Aortic smooth muscle cell (primary cell): ENCODE results near the gene SLC6A7. TPM values are rescaled to one million over a fixed set of nuclear protein-coding genes. Genes with fewer than 3 reads are reported as not detected.

Experiments used
- total RNA-seq: library from RNA; depleted of rRNA; stranded (reverse); fragments of >200 nt; gene quantifications from 2 replicates; pipeline ENCODE4 v1.2.3, GENCODE V29; 2014

Gene SLC6A7
- 0.06 TPM in 1 of 2 replicates, not detected in the other for total RNA-seq

DNA sequence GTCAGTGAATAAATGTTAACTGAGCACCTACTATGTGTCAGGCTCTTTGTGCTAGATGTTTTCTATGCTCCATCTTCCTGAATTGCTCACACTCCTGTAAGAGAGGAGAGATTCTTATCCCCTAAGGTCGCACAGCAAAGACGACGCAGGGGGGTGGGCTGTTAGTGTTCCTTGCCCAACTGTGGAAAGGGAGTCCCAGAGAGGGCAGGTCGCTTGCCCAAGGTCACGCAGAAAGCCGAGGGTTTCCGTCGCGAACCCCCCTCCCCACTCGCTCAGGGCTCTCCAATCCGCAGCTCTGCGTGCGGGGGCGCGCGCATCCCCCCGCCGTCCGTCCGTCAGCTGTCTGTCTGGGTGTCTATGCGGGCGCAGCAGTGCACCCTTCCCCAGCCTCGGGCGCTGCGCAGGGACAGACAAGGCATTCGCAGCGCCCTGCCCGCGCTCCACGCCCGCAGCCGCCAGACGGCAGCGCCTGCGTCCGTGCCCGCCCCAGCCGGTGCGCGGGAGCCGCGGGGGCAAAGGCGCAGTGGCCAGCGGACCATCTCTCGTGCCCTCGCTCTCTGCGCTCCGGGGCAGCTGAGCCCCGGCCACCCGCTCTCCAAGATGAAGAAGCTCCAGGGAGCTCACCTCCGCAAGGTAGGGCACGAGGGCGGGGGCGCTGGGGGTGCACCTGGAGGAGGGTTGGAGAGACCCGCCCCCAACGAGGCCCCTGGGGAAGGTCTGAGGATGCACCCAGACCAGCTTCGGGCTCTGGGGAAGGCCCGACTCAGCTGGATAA lies at the start of gene SLC6A7:
Gene SLC6A7, plus strand, starts transcription at position 335 of the 775 bp plus-strand sequence. Its CDS starts 266 bp downstream, at position 601.

DNA sequence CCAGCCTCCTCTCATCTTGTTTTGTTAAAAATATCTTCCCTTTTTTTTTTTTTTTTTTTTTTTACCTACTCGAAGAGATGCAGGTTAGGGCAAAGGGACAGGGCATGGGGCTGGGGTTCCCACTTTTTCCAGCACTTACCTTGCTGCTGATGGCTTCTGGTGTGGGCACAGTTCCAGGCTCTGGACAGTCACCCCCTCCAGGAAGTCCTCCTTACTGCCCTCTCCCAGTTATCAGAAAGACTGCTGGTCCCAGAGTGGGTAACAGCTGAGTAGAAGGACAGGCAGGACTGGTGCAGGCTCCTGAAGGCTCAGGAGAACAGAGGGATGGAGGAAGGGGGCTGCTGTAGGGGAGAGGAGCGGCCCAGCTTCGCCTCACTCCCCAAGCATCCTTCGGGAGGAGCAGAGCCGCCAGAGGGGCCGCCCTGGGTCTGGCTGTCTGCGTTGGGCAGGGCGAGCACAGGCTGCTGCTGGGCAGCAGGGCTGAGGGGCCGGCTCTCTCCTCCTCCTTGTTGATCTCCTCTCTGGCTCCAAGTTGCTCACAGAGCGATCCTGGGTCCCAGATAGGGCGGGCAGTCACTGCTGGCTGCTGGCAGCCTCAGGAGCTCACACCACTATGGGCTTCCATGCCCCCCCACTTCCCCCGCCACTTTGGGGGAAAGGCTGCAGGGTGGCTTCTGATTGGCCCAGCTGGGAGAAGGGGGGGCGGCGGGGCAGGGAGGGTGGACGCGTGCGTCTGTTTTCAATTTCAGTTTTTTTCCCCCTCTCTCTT lies 34.4 kb upstream of the SLC6A7 start, which contains the start of gene PDGFRB:
Gene PDGFRB, minus strand, starts transcription at position 588 of the 769 bp plus-strand sequence. CDS start 18,798 bp downstream, outside the sequence.

DNA sequence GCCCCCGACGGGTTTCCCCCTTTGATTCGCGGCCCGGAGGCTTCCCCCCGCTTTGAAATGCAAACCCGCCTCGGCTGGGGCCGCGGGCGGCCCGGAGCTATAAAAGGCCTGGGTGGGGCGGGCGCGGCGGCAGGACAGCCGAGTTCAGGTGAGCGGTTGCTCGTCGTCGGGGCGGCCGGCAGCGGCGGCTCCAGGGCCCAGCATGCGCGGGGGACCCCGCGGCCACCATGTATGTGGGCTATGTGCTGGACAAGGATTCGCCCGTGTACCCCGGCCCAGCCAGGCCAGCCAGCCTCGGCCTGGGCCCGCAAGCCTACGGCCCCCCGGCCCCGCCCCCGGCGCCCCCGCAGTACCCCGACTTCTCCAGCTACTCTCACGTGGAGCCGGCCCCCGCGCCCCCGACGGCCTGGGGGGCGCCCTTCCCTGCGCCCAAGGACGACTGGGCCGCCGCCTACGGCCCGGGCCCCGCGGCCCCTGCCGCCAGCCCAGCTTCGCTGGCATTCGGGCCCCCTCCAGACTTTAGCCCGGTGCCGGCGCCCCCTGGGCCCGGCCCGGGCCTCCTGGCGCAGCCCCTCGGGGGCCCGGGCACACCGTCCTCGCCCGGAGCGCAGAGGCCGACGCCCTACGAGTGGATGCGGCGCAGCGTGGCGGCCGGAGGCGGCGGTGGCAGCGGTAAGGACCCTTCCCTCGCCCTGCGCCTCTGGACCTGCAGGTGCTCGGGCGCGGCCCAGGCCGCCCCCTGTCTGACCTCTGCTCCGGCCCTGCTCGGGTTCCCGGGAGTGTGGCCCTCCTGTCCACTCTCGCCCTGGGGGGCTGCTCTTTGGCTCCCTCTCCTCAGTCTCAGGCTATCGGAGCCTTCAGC lies 23.0 kb upstream of the SLC6A7 start, which contains the start of gene CDX1:
Gene CDX1, plus strand, starts transcription at position 129 of the 862 bp plus-strand sequence. Its CDS starts 99 bp downstream, at position 228.

Other genes starting within 250 kb of the SLC6A7 start
- not detected in 2 replicates for gene PDE6A, start 245.3 kb upstream of the SLC6A7 start, total RNA-seq
- 14.5 and 15.1 TPM in 2 replicates for gene SLC26A2, start 229.3 kb upstream of the SLC6A7 start, total RNA-seq
- gene TIGD6, start 189.4 kb upstream of the SLC6A7 start, total RNA-seq: 6.2 and 7.3 TPM in 2 replicates
- 32.6 and 35.1 TPM in 2 replicates for gene HMGXB3, start 189.3 kb upstream of the SLC6A7 start, total RNA-seq
- under 0.01 TPM in 1 of 2 replicates, not detected in the other for gene CSF1R, start 103.5 kb upstream of the SLC6A7 start, total RNA-seq
- 159 and 206 TPM in 2 replicates for gene PDGFRB, start 34.2 kb upstream of the SLC6A7 start, total RNA-seq
- gene CDX1, start 23.3 kb upstream of the SLC6A7 start, total RNA-seq: 0.12 and 0.13 TPM in 2 replicates
- gene CAMK2A, start 99.7 kb downstream of the SLC6A7 start, total RNA-seq: under 0.01 and 0.12 TPM in 2 replicates
- 0.13 and 0.19 TPM in 2 replicates for gene ARSI, start 112.8 kb downstream of the SLC6A7 start, total RNA-seq
- 6.5 and 8.7 TPM in 2 replicates for gene TCOF1, start 167.6 kb downstream of the SLC6A7 start, total RNA-seq
- gene CD74, start 222.8 kb downstream of the SLC6A7 start, total RNA-seq: 1.5 and 1.6 TPM in 2 replicates